ENCODE measurements around the gene TREML4.
"Not testable (repeated sequence)": the region's sequence is repeated elsewhere in the genome, so short reads cannot be mapped to it uniquely, and the experiment has no call there.

The TREML4 gene

DNA sequence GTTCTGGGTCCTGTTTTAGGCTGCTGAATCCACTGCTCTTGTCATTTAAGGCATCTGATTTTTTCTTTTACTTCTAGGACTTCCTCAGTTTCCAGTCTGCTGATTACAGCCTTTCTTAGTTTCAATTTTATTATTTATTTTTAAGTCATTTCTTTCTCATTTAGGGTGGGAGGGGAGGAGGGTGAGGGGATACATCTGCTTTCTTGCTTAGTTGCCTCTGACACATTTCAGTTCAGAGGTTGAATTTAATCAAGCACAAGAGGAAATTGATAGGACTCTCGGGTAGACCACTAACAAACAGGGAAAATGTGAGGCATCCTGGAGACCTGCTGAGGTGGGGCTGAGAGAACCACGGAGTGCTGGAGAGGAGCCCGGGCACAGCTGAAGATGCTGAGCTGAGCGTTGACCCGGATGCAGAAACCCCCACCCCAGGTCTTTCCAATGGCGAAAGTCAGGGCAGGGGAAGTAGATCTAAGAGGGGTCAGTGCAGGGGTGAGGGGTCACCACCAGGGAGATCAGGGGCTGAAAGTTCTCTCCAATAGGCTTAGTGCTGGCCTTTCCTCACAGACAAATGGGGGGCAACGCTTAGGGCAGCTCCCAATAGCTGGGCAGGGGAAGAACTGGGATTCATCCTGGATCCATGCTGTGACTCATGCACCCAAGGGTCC is 19.6 kb upstream of the TREML4 start:
- no peak for DNase-seq (ENCODE audit: low spot score)

DNA sequence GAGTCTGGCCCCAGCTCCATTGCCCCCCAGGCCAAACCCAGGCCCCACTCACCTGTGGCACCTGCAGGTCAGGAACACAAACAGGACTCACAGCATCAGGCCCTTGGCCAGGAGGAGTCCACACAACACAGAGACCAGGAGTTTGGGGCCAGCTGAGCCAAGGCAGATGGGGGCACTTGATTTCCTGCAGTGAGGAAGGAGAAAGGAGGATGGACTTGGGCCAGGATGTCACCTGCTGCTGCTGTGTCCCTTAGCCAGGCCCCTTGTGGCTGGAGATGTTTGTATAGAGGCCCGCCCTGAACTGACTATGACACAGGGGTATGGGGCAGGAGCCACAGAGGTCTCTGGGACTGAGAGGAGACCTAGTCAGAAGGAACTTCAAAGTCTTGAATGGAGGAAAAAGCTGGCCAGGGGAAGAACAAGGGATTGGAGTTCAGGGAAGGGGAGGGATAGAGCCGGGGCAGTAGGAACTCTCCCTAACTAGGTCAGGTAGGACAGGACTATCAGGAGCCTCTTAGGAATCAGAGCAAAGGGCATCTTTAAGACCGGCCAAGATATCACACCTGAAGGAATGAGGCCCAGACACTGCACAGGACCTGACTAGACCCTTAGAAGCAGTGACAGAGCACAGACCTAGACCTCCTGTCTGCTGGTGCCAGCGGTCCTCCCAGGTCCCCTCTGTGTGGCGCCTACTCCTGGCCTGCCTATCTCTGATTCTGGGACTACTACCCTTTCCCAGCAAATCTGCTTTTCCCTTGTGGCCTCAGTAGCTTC is 18.4 kb upstream of the TREML4 start:
- no peak for DNase-seq (ENCODE audit: low spot score)

DNA sequence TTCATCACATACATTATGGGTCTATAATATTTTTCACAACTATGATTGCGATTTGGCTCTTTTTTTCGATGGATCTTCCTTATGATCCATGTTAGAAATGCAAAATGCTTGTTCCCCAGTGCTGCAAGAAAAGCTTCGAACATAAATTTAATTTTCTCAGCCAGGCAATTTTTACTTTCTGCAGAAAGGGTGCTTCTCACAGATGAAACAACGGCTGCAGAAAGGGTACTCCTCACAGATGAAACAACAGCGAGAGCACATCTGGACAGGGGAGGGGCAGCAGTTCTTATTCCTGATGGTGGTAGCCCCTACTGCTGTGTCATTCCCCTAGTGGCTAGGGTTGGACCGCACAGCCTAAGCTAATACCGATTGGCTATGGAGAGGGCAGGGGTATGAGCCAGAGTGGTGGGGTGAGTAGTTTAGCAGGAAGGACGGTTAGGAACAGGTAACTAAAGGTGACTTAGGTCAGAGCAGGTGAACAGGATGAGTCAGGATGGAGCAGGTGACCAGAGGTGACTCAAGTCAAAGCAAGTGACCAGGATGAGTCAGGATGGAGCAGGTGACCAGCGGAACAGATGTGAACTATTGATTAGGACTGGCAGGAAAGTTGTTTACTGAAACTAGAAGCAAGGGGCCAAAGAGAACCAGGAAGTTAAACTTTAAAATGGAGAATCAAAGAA is 13.4 kb upstream of the TREML4 start:
- no peak for DNase-seq (ENCODE audit: low spot score)

DNA sequence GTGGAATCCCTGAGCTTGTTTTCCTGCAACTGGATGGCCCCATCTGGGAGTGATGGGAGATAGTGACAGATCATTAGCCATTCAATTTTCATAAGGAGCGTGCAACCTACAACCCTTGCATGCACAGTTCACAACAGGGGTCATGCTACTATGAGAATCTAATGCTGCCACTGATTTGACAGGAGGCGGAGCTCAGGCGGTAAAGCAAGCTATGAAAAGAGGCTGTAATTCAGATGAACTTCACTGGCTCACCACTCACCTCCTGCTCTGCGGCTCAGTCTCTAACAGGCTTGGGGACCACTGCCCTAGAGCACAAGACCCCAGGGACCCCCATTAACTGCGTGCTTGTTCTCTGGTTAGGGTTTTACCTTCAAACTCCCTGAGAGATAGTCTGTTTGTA is 12.4 kb upstream of the TREML4 start:
- DNase-seq (ENCODE audit: low spot score) = no peak

GRCh38 chr6:41216616-41217015 is 11.5 kb upstream of the TREML4 start:
- no peak for DNase-seq (ENCODE audit: low spot score)

- DNase-seq (ENCODE audit: low spot score) = no peak
These were observed 6.1 kb upstream of the TREML4 start for GRCh38 chr6:41222045-41222444.

DNA sequence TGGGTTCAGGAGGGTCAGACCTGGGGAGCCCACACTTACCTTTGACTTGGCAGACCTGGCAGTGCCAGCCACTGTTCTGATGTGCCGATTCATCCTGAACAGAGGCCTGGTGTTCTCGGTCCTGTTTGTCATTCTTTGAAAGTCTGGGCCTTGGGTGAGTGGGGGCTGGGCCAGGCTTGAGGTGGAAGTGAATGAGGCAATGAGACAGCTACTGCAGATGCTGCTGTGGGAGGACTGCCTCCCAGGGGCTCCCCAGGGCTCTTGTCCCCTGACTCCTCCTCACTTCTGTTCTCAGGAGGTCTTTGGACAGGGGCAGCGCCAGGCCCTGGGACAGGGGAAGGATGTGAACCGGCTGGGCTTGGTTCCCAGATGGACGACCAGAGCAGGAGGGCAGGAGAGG is 5.6 kb upstream of the TREML4 start:
- DNase-seq (ENCODE audit: low spot score) = no peak

DNA sequence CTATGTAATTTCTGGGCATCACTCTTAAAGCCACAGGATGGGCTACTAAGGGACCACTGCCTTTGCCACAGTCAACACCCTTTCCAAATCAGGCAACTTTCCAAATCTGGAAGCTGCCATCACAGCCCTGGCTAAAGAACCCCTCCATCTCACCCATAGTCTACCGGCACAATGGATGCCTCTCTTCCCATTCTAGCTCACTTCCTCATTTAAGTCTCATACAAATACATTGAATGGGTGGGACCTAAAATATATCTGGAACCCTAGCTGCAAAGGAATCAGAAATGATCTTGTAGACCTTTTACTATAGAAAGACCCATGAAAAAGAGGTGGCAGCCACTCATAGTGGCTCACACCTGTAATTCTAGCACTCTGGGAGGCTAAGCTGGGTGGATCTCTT is 3.3 kb upstream of the TREML4 start:
- no peak for DNase-seq (ENCODE audit: low spot score)

DNA sequence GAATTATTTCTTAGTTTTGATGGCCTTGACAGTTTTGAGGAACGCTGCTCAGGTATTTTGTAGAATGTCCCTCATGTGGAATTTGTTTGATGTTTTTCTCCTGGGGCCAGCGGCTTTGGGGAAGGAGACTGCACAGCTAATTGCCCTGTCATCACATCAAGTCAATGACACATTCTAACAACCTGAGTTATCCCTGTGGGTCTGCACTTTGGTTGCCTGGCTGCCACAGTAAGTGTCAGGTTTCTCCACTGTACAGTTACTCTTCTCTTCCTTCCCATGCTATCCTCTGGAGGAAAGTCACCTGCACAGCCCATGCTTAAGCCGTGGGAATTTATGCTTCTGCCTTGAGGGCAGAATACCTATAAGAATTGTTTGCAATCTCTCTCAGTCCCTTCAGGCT is 1.4 kb upstream of the TREML4 start:
- DNase-seq (ENCODE audit: low spot score) = no peak

DNA sequence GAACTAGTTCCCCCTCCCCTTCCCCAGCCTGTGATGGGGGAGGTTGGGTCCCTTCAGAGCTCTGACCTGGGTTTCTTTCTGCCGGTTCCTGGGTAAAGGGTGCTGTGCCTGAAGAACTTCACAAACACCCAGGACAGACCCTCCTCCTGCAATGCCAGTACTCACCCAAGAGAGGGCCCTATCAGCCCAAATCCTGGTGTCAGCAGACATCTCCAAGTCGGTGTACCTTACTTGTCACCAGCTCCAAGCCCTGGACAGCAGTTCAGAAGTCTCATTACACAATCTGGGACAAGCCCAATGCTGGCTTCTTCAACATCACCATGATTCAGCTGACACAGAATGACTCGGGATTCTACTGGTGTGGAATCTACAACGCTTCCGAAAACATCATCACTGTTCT is 467 bp downstream of the TREML4 start:
- no peak for DNase-seq (ENCODE audit: low spot score)

DNA sequence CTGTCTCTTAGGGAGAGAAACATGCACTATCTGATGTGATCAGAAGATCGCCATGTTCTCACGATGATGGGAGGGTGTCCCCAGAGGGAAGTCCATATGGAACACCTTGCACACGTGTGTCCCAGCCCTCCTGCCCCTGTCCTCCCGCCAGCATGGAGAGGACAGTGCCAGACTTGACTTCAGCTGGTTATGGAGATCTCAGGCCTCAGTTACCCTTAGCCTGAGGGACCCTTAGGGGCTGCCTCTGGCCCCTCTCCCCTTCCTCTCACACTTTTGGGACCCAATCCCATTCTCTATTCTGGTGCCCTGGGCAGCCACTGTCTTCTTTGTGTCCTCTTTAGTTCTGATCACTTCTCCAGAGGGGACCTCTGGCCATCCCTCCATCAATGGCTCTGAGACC is 1.6 kb downstream of the TREML4 start:
- no peak for DNase-seq (ENCODE audit: low spot score)

DNA sequence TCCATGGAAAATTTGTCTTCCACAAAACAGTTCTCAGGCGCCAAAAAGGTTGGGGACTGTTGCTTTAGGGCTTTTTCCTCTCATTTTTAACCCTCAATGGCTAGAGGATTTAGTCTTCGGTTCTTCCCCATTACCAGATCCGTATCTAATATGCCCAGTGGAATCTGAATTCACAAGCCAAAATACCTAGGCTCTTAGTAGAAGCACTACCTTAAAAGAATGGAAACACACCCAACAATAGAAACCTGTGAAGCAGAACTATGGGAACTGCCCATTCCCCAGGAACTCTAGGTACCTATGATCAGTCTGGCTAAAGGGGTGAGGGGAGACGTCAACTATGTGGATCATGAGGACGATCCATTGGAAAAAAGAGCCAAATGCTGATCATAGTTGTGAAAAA is 3.1 kb downstream of the TREML4 start:
- DNase-seq (ENCODE audit: low spot score) = no peak

DNA sequence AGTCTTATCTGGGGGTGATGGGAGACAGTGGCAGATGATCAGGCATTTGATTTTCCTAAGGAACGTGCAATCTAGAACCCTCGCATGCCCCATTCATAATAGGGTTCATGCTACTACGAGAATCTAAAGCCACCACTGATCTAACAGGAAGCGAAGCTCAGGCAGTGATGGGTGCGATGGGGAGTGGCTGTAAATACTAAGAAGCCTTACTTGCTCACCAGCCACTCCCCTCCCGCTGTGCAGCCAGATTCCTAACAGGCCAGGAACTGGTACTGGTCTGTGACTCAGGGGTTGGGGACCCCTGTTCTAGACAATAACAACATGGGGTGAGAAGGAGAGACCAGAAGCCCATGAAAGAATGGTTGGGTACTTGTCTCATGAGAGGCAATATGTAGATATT is 4.5 kb downstream of the TREML4 start:
- DNase-seq (ENCODE audit: low spot score) = no peak

- DNase-seq (ENCODE audit: low spot score) = no peak
These were observed 8.1 kb downstream of the TREML4 start for GRCh38 chr6:41236276-41236675.

- DNase-seq (ENCODE audit: low spot score) = no peak
These were observed 9.0 kb downstream of the TREML4 start for GRCh38 chr6:41237128-41237527.

DNA sequence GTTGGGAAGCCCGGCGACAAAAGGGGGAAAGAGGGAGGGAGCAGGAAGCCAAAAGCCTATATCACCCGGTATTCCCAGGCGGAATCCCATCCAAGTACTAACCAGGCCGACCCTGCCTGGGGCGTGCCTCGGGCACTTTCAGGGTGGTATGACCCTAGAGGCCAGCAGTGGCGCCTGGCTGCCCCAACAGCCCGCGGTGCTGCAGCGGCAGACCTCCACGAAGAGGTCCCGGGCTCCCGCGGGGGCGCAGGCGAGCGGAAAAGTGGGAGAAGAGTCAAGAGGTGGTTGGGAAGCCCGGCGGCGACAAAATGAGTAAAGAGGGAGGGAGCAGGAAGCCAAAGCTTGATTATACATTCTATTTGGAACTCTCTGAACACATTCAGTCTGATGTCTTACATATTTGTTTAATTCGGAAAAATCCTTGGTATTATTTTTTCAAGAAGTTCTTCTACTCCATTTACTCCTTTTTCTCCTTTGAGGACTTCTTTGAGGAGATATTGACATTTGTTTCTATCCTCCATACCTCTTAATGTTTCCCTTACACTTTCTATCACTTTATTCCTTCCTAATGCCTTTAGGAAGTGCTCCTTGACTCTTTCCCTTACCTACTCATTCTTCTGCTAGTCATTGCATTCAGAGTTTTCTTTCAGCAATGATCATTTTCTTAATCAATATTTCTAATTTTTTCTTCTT is 11.5 kb downstream of the TREML4 start:
- no peak for DNase-seq (ENCODE audit: low spot score)

- DNase-seq (ENCODE audit: low spot score) = not testable (repeated sequence)
These were observed 18.4 kb downstream of the TREML4 start for GRCh38 chr6:41246529-41246928.

DNA sequence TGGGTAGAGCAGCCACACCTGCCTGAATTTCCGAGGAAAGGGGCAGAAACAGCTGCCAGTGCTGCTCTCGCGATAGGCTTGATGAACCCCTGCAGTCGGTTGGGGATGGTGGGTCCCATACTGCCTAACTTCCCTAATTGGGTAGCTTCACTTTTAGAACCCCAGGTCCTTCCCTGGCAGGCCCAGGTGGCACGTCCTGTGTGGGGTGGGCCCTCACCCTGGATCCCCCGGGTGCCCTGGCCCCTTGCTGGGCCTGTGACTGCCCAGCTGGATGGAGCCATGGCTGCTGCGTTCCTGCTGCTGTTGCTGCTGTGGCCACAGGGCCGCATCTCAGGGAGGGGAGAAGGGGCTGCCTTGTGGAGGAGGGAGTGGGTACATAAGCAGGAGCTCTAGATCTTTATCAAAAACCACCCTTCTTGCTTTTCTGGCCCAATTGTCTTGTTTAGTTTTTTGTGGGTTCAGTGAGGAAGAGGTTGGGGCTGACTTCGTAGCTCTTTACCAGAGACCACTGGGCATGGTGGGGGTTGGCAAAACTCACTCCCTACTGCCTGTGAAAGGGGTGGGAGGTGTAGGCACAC is 19.2 kb downstream of the TREML4 start:
- no peak for DNase-seq (ENCODE audit: low spot score)

DNA sequence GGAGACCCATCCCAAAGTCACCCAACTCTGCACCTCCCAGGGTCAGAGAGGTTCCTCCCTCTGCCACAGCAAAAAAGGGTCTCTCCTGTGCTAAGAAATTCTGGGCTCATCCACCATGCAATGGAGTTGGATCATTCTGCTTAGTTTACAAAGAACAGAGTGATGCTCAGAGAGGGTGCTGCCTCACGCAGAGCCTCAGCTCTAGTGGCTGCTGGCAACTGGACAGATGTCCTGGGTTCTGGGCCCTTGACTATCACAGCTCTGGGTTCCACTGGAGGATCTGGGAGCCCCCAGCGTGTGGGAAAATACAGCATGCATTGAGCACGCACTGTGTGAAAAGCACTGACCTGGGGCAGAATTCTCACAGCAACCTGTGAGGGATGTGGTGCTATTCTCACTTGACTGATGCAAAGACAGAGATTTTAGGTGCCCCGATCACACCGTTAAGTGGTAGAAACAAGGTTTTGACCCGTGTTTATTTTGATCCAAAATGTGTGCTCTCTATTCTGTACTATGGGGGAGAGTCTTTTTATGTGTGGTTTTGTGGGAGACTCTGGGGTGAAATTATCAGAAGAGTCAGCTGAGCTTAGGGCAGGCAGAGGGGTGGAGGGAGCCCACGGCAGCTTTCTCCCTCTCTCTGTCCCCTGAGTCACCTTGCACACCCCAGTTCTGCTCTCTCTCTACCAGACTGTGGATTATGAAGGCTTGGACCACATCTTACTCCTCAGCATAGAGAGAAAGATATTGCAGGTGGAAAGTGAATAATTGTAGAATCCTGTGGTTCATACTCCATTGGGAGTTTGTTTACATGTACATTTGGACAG is 19.9 kb downstream of the TREML4 start:
- no peak for DNase-seq (ENCODE audit: low spot score)

DNA sequence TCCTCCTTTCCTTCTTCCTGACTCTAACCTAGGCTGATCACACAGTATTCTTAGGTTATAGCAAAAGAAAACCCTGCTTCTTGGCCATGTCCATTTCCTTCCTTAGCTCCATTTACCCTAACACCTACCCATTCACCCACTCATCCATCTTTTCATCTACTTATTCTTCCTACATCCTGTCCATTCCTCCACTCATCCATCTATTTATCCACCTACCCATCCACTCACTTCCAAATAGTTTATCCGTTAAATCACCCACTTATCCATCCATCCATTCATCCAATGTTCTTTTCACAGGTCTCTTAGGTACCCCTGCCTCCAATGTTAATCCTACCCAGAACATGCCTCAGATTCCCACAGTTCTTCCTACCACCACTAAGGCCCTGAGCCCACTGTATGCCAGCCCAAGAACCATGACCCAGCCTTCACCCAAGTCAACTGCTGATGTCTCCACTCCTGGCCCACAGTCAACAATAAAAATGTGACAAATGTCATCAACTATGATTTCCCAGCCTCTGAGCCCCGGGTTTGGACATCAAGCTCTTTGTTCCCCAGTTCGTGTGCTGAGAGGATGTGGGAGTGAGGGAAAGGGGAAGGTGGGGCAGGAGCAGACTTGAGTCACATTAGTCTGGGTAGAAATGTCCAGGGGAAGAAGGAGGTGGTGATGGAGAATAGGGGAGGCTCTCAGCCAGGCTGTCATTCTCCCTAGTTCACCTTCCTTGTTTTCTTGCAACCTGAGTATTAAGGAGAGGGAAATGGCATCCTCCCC is 24.4 kb downstream of the TREML4 start:
- no peak for DNase-seq (ENCODE audit: low spot score)

- no peak for DNase-seq (ENCODE audit: low spot score)
These were observed 27.0 kb downstream of the TREML4 start for GRCh38 chr6:41255110-41255509.

Data from AG20443 (cell line).